GM18499 (cell line): Measurements from ENCODE around the gene MISP3.

Experiments
- ATAC-seq: cut with Tn5 transposase; IDR thresholded peaks from one replicate; pipeline ENCODE4 v1.9.1; 2021; ENCODE audit warnings: moderate number of reproducible peaks; ENCODE audit not compliant: insufficient read depth, unreplicated experiment

MISP3 gene

GRCh38 chr19:14078411-14078810 is 5.8 kb downstream of the MISP3 start:
- no peak for ATAC-seq

DNA sequence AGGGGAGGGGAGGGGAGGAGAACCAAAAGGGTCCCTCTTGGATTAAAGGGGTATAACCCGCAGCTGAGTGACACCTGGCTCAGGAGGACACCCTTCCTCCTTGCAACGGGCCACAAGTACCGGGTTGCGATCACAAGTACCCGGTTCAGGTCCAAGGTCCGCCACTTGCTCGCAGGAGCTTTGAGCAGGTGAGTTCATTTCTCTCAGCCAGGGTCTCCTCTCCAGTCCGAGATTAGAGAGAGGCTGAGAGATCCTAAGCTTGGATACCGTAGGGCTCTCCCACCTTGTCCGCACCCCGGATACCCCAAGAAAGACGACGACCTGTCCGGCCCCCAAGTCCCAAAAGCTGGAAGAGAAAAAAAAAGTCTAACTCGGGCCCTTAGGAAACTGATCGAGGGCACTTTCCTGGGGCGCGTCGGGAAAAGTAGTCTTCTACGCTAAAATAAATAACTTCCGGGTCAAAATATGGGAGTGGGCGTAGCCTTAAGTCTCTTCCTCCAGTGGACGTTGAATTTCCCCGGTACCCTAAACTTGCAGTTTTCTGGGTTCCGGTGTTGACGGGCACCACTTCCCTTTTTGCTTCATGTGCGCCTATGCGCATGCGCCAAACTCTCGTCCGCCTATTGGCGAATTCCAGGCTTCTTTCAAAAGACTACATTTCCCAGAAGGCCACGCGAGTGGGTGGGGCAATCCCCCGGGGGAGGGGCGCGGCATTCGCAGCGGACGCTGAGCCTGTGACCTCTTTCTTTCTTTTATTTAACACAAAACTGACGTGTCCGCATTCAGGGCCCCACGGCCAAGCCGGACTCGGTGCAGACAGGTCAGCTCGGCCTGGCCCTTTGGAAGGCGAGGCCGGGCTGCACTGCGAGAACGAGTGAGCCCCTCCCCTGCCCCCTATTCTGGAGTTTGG is 8.6 kb downstream of the MISP3 start:
- peak; percentile 85 for ATAC-seq

DNA sequence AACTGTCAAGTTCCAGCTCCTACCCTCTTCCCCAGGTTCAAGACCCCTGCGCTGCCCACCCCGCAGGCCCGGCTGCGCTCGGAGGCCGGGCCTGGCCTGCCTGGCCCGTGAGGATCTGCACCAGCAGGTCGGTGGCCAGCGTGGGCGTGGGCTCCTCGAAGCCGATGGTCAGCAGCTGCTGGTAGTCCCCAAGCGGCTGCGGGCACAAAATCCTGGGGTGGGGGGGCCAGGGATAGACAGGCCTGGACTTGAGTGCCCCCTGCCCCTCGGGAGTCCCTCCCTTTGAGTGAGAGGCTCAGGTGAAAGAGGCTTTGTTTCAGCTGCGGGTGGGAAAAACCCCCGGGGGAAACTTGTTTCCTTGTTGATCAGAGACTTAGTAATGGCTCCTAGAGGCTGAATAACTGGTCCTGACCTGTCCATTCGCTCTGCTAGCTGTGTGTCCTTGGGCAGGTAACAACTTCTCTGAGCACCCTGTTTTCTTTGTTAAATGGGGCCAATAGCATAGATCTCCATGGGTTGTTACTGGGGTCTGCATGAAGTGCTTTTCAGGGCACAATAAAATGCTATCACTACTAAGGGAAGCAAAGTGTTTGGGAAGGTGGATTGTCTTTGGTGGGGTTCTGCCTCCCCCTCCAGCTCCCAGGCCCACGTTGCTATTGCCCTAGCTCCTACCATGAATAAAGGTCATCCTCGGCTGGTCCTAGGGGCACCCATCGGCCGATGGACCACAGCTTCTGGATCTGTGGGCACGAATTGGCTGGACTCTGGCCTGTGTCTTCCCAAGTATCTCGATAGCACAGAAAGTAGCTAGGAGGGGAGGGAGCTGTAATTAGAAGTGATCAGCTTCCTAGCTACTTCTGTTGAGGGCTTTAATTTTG is 9.4 kb downstream of the MISP3 start:
- no peak for ATAC-seq

DNA sequence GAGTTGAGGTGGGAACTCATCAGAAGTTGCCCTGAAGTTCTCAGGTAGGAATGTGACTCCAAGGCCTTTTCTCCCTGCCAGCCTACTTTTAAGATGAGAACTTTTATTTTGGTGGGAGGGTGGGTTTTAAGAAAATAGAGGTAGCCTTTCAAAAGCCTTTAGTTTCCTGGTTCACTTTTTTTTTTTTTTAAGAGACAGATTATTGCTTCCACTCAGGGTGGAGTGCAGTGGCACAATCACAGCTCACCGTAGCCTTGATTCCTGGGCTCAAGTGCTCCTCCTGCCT is 10.0 kb downstream of the MISP3 start:
- no peak for ATAC-seq

DNA sequence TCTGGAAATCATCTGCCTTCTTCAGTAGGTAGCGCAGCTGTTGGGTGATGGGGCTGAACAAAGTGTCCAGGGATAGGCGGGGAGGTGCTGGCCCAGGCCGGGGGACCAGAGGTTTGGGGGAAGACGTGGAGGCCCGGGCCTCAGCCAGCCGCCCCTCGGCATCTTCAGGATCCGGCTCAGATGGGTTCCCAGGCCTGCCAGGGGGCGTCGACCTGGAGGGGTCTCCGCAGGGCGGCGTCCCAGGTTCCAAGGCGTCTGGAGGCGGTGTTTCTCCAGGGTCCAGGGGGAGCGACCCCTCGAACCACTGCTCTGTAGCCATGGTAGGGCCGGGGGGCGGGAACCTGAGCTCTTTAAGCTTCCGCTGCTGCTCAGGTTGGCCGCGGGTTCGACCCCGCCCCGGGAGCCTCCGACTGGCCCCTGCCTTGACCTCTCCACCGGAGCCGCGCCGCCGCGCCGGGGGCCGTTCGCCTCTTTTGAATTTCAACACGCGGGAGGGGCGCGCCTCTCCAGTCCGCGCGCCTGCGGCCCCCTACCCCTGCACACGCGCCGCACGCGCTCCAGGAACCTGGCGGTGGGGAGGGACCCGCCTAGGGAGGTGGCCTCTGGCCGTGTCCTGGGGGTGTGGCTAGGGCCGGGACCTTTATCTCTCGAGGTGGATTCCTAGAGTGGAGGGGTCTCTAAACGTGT is 12.9 kb downstream of the MISP3 start, which contains the start of gene C19orf67:
TSS of gene C19orf67 (minus strand) at position 475 of the 687 bp plus-strand sequence. CDS start at position 319, 156 bp downstream.
- no peak for ATAC-seq

GRCh38 chr19:14086098-14086497 is 13.5 kb downstream of the MISP3 start:
- no peak for ATAC-seq

DNA sequence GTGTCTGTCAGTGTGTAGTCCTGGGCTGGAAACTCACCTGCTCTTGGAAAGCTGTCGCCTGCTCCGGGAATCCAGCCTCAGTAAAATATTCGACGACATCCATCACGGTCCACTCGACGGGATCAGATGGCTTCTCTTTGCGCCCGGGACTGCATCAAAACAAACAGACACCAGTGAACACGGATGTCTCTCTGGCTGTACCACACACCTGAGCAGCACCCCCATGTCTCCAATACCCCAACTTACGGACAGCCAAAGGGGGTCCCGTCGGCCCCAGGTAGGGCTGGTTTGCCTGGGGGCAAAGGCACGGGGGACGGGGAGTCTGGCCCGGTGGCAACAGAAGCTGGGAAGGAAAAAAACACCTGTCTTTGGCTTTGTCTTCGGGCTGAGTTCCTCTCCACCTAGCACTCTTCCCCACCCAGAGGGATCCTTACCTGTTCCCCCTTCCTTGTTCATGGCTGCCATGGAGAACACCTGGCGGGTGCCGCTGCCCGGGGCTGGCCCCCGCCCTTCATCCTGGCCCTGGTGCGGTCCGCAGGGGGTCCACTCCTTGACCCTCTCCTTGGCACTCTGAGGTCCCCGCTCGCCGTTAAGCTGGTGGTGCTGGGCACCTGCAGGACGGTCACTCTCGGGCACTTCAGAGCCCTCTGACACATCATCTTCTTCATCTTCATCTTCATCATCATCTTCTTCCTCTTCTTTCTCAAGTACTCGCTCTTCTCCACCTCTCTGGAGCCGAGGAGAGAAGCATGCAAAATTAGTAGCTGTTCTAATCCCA is 16.2 kb downstream of the MISP3 start:
- ATAC-seq = no peak

DNA sequence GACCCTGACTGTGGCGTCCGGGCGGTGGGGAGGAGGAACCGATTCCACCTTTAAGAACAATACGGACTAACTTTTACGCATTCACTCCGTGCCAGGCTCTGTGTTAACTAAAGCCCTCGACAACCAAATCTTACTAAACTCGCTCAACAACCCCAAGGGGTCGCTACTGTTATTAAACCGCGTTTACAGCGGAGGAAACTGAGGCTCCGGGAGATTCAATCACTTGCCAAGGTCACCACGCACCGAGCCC is 16.8 kb downstream of the MISP3 start:
- no peak for ATAC-seq

DNA sequence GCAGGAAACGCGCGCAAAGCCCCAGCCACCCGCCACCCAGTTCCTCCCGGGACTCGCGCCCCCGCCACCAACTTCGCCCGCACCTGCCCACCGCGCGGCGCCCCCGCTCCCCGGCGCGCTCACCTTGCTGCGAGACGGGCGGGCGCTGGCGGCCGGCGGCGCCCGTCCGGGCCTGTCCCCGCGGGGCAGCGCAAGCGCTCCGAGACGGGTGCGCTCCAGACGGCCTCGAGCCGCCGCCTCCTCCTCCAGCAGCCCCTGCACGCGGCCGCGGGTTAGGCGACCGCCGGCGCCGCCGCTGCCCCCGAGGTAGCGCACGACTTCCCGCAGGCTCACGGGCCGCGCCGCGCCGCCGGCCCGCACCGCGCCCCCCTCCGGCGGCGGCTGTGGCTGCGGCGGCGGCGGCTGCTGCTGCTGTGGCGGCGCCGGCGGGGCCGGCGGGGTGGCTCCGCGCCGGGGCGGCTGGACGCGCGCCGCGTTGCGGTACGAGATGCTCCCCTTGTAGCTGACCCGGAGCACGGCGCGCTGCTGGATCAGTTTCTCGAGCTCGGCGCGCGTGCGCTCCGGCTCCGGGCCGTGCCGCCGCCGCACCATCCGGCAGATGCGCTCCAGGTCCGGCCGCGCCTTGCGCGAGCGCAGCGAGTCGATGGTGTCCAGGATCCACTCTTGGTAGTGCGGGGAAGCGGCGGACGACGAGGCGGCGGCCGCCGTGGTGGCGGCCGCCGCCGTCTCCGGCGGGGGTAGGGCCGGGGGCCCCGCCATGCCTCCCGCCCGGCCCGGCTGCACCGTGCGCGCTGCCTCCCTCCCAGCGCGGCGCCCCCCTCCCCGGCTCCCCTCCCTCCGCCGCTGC is 17.3 kb downstream of the MISP3 start:
- ATAC-seq = no peak

DNA sequence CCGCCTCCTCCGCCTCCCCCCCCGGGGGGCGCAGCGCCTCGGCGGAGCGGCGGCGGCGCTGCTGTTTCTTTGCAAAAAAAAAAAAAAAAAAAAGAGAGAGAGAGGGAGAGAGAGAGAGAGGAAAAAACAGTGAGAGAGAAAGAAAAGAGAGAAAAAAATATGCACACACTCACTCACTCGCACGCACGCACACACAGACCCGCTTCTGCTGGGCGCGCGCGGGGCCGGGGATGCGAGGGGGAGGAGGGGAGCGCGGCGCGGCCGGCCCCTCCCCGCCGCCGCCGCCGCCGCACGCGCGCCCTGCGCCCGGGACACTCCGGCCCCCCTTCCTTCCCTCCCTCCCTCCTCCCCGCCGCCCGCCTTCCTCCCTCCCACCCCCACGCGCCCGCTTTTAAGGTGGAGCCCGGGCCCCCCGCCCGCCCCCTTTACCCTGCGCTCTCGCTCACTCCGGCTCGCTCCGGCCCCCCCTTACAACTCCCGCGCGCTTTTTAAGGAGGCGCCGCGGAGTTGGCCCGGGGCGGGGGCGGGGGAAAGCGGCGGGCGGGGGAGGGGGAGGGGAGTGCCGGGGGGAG is 18.0 kb downstream of the MISP3 start, which contains the start of gene SAMD1:
TSS of gene SAMD1 (minus strand) at position 243 of the 572 bp plus-strand sequence.
- ATAC-seq = no peak

- ATAC-seq = no peak
Observed at GRCh38 chr19:14091081-14091812, 18.7 kb downstream of the MISP3 start.

GRCh38 chr19:14091813-14092462 is 19.4 kb downstream of the MISP3 start:
- no peak for ATAC-seq

GRCh38 chr19:14093117-14093823 is 20.7 kb downstream of the MISP3 start:
- no peak for ATAC-seq

DNA sequence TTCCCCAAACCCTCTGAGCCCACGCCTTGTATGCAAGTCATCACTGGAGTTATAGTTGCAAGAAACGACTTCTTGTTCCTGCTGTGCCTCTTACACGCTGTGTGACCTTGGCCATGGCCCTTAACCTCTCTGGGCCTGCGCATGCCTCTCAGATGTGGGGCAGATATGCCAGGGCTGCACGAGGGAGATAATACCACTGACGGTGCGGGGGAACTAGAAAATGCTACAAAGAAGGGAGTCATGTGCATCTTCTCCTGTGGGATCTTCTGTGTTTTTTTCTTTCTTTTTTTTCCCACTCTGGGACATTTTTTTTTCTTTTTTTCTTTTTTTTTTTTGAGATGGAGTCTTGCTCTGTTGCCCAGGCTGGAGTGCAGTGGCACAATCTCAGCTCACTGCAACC is 22.3 kb downstream of the MISP3 start:
- ATAC-seq = no peak

DNA sequence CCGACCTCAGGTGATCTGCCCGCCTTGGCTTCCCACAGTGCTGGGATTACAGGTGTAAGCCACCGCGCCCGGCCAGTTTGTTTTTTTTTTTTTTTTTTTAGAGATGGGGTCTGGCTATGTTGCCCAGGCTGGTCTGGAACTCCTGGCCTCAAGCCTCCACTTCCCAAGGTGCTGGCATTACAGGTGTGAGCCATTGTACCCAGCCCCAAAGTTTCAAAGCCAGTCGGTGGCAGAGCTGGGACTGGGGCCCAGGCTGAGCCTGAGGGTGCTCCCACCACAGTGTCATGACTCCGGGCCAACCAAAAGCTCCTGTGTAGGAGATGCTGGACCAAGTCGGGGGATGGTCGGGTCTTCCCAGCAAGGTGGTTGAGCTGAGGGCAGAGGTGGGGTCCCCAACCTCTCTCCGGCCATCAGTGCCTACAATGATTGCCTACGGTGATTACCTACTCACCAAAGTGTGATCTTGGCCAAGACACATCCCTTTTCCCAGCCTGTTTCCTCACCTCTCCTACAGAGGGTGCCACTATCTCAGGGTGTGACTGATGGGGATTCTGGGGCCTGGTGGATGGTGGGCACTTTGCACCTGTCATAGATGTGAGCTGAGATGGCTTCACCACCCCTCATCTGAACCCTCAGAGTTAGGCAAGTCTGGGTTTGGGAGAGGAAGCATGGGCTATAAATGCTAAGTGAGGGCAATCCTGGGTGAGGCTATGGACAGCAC is 23.8 kb downstream of the MISP3 start:
- no peak for ATAC-seq

- no peak for ATAC-seq
Observed at GRCh38 chr19:14097532-14098151, 25.1 kb downstream of the MISP3 start.
